ENCODE results near the gene COMMD2. TPM values are rescaled to one million over a fixed set of nuclear protein-coding genes. Genes with fewer than 3 reads are reported as not detected.

The COMMD2 gene
- total RNA-seq, result 23.5 and 30.7 TPM in 2 replicates

GRCh38 chr3:149752051-149752787, at the start of gene COMMD2:
TSS of gene COMMD2 (minus strand) at chr3:149752489. CDS start at chr3:149752444, 45 bp downstream.

DNA sequence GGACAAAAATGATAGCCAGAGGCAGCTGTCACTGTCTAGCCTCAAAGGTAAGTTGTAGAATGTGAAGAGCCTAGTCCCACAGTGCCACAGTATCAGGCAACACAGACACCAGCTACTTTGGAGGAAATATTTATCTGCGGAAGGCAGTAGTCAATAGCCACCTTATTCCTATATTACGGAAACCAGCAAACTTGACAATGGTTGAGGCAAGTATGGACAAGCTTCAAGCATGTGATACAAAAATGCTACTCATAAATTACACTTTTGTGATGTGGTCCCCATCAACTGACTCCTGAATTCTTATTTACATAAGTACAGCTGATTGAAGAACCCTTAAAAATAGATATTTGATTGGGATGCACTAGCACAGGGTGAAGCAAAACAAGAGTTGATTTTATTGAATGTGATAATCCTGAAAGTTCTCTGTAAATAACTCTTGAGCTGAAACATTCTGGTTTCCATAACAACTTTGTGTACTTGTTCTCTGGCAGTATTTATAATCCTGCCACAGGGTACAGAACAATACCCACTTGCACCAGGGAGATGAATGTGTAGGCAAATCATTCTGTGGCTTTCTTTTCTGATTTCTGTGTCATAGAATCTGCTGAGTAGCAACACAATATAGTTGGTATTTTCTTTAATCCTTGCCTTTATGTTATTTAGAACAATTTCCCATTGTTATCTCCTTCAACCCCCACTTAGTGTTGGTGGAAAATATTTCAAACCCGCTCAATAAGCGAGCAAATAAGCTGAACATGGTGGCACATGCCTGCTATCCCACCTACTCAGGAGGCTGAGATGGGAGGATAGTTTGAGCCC, 40.4 kb upstream of the COMMD2 start, which contains the start of gene ANKUB1:
TSS of gene ANKUB1 (minus strand) at position 103 of the 819 bp plus-strand sequence. CDS start 188 bp downstream, outside the sequence.

Other genes with a start within 250 kb of the COMMD2 start
- 198 and 225 TPM in 2 replicates for gene WWTR1, start 94.5 kb downstream of the COMMD2 start, total RNA-seq
- not detected in 2 replicates for gene ANKUB1, start 40.1 kb upstream of the COMMD2 start, total RNA-seq
- gene RNF13, start 60.7 kb upstream of the COMMD2 start, total RNA-seq, result 77.0 and 84.6 TPM in 2 replicates
- gene PFN2, start 218.4 kb upstream of the COMMD2 start, total RNA-seq, result 7.2 and 10.8 TPM in 2 replicates

All from dermis lymphatic vessel endothelial cell (primary cell).